ENCODE data around the gene RIIAD1. TPM values are rescaled to one million over a fixed set of nuclear protein-coding genes. Genes with fewer than 3 reads are reported as not detected.

The RIIAD1 gene
- total RNA-seq, 2 donors from 2014 or later, result 7.8 TPM; not detected in 1

Small RNA genes within 50 kb of the gene (small RNA-seq; reads per million reads assigned to genes)
- 0 reads per million in 2 donors for gene RNU6-662P

Other genes with a start within 250 kb of the RIIAD1 start
- gene CGN, start 210.1 kb upstream of the RIIAD1 start, total RNA-seq, result 10 to 100 TPM; 23.2 to 37.5 TPM
- 10 to 100 TPM; 15.2 to 29.0 TPM for gene TUFT1, start 181.2 kb upstream of the RIIAD1 start, total RNA-seq
- 10 to 100 TPM; 24.1 to 38.4 TPM for gene SNX27, start 109.5 kb upstream of the RIIAD1 start, total RNA-seq
- gene CELF3, start 4.7 kb upstream of the RIIAD1 start, total RNA-seq, result under 1 TPM in 1 of 2 donors, not detected in 1; 0.34 TPM
- gene MRPL9, start 42.0 kb downstream of the RIIAD1 start, total RNA-seq, result 10 to 100 TPM; 47.9 to 80.1 TPM
- gene TDRKH, start 69.0 kb downstream of the RIIAD1 start, total RNA-seq, result 10 to 100 TPM; 21.1 to 25.0 TPM
- 1 to 10 TPM in 1 of 2 donors, under 1 TPM in 1; 0.59 to 2.3 TPM for gene LINGO4, start 83.9 kb downstream of the RIIAD1 start, total RNA-seq
- 10 to 100 TPM; 51.8 to 73.2 TPM for gene RORC, start 110.3 kb downstream of the RIIAD1 start, total RNA-seq
- 1 to 10 TPM; 2.0 to 2.8 TPM for gene C2CD4D, start 118.3 kb downstream of the RIIAD1 start, total RNA-seq
- gene THEM5, start 132.2 kb downstream of the RIIAD1 start, total RNA-seq, result not detected
- 10 to 100 TPM; 21.2 to 30.3 TPM for gene THEM4, start 188.0 kb downstream of the RIIAD1 start, total RNA-seq